Measurements from ENCODE around the gene TOP3A. TPM values are rescaled to one million over a fixed set of nuclear protein-coding genes. Genes with fewer than 3 reads are reported as not detected.

Gene TOP3A
- total RNA-seq, 1 donor from 2014 or later: 75.2 TPM

GRCh38 chr17:18281788-18282187 lies 33.0 kb downstream of the TOP3A start:
- DNase-seq (ENCODE audit: low spot score): no peak
- H3K27ac Mint-ChIP-seq: no peak overlapping the region
- peaks cover 42% of the 10 kb centered on the region for H3K36me3 Mint-ChIP-seq (ENCODE audit: low read depth)
- H3K4me1 Mint-ChIP-seq (ENCODE audit: low read depth): no peaks in the 10 kb centered on the region
- H3K9me3 Mint-ChIP-seq: no peaks in the 10 kb centered on the region
- intact Hi-C loops (cut with micrococcal nuclease): no loop called here
- H3K27me3 Mint-ChIP-seq (ENCODE audit: insufficient read depth): no peaks in the 10 kb centered on the region
- no peak overlapping the region for H3K4me3 Mint-ChIP-seq

DNA sequence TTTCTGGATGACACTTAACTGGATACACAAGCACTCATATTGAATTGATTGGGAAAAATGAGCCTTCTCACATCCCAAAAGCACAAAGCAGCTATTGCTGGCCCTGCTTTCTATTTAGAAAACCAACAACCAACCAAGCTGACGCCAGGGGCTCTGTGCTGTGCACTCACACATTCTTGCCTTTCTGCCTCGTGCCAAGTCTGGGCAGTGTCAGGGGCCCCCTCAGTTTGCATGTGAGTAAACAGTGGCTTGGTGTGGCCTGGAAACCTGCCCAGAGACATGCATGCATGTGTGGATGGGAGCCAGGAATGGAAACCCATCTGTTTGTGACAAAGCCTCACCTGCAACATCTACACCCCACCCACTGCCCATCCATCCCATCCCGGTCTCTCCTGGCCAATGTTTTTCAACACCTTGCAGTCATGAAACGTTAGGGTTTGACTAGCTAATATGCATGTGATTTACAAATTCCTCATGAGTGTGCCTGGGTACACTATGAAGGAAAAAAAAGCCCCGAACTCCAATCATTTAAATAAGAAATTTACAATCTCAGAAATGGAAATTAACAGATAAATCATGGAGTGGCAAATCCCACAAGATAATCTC lies 33.9 kb downstream of the TOP3A start:
- no peak overlapping the region for H3K4me3 Mint-ChIP-seq
- H3K27me3 Mint-ChIP-seq (ENCODE audit: insufficient read depth): no peaks in the 10 kb centered on the region
- no peak for DNase-seq (ENCODE audit: low spot score)
- peaks cover 43% of the 10 kb centered on the region for H3K36me3 Mint-ChIP-seq (ENCODE audit: low read depth)
- H3K27ac Mint-ChIP-seq: no peak overlapping the region
- no peaks in the 10 kb centered on the region for H3K9me3 Mint-ChIP-seq
- intact Hi-C loops (cut with micrococcal nuclease): no loop called here
- no peaks in the 10 kb centered on the region for H3K4me1 Mint-ChIP-seq (ENCODE audit: low read depth)

GRCh38 chr17:18280249-18280648 lies 34.5 kb downstream of the TOP3A start:
- H3K36me3 Mint-ChIP-seq (ENCODE audit: low read depth): peaks cover 37% of the 10 kb centered on the region
- no peaks in the 10 kb centered on the region for H3K4me1 Mint-ChIP-seq (ENCODE audit: low read depth)
- intact Hi-C loops (cut with micrococcal nuclease): no loop called here
- H3K27ac Mint-ChIP-seq: no peak overlapping the region
- no peak for DNase-seq (ENCODE audit: low spot score)
- no peak overlapping the region for H3K4me3 Mint-ChIP-seq
- no peaks in the 10 kb centered on the region for H3K9me3 Mint-ChIP-seq
- H3K27me3 Mint-ChIP-seq (ENCODE audit: insufficient read depth): no peaks in the 10 kb centered on the region

- Mint-ChIP-seq H3K4me1 (ENCODE audit: low read depth) (no peaks in the 10 kb centered on the region), H3K27me3 (ENCODE audit: insufficient read depth) (no peaks in the 10 kb centered on the region), H3K4me3 (no peak overlapping the region), H3K27ac (no peak overlapping the region), H3K9me3 (no peaks in the 10 kb centered on the region), H3K36me3 (ENCODE audit: low read depth) (peaks cover 30% of the 10 kb centered on the region)
- intact Hi-C loops (cut with micrococcal nuclease): no loop called here
- no peak for DNase-seq (ENCODE audit: low spot score)
Observed at GRCh38 chr17:18278867-18279266, 35.9 kb downstream of the TOP3A start.

GRCh38 chr17:18277076-18277475 lies 37.7 kb downstream of the TOP3A start:
- Mint-ChIP-seq H3K9me3 (no peaks in the 10 kb centered on the region), H3K4me3 (no peak overlapping the region), H3K4me1 (ENCODE audit: low read depth) (no peaks in the 10 kb centered on the region), H3K36me3 (ENCODE audit: low read depth) (peaks cover 23% of the 10 kb centered on the region), H3K27me3 (ENCODE audit: insufficient read depth) (no peaks in the 10 kb centered on the region), H3K27ac (no peak overlapping the region)
- intact Hi-C loops (cut with micrococcal nuclease): no loop called here
- DNase-seq (ENCODE audit: low spot score): no peak

DNA sequence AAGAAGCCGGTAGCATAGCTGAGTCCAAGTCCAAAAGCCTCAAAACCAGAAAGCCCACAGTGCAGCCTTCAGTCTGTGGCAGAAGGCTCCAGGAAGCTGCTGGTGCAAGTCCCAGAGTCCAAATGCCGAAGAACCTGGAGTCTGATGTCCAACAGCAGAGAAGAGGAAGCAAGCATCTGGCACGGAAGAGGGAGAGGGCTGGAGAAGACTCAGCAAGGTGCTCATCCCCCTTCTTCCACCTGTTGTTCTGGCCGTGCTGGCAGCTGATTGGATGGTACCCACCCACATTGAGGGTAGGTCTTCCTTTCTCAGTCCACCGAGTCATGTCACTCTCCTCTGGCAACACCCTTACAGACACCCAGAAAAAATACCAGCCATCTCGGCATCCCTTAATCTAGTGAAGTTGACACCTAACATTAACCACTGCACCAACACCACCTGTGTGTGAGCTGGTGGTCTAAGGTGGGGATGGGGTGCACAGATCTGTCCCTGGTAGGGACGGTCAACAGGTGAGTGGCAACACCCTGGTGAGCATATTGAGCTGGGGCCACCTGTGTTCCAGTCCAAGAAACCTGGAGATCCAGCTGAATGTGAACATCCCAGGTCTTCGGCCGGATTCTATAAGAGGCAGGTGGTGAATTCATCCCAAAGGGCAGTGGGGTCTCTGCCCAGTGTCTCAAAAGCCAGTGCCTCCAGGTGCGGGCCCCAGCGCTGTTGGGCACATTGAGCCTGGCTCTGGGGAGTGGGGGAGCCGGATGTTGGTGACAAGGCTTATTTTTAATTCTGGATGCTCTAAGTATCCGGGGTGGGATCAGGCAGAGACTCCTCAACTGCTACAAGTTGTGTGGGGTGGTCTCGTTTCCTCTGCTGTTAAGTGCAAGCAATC lies 44.5 kb downstream of the TOP3A start:
- H3K27me3 Mint-ChIP-seq (ENCODE audit: insufficient read depth): no peaks in the 10 kb centered on the region
- H3K36me3 Mint-ChIP-seq (ENCODE audit: low read depth): peaks cover 6% of the 10 kb centered on the region
- H3K27ac Mint-ChIP-seq: no peak overlapping the region
- intact Hi-C loops (cut with micrococcal nuclease): no loop called here
- no peak overlapping the region for H3K4me3 Mint-ChIP-seq
- no peak for DNase-seq (ENCODE audit: low spot score)
- H3K9me3 Mint-ChIP-seq: no peaks in the 10 kb centered on the region
- peaks cover 5% of the 10 kb centered on the region for H3K4me1 Mint-ChIP-seq (ENCODE audit: low read depth)

- Mint-ChIP-seq H3K4me3 (no peak overlapping the region), H3K36me3 (ENCODE audit: low read depth) (peaks cover 7% of the 10 kb centered on the region), H3K27me3 (ENCODE audit: insufficient read depth) (no peaks in the 10 kb centered on the region), H3K9me3 (no peaks in the 10 kb centered on the region), H3K4me1 (ENCODE audit: low read depth) (peaks cover 5% of the 10 kb centered on the region), H3K27ac (no peak overlapping the region)
- intact Hi-C loops (cut with micrococcal nuclease): no loop called here
- no peak for DNase-seq (ENCODE audit: low spot score)
Observed at GRCh38 chr17:18267927-18268711, 46.7 kb downstream of the TOP3A start.

- DNase-seq (ENCODE audit: low spot score): no peak
- H3K4me3 Mint-ChIP-seq: no peak overlapping the region
- H3K4me1 Mint-ChIP-seq (ENCODE audit: low read depth): peaks cover 5% of the 10 kb centered on the region
- H3K9me3 Mint-ChIP-seq: no peaks in the 10 kb centered on the region
- intact Hi-C loops (cut with micrococcal nuclease): no loop called here
- H3K36me3 Mint-ChIP-seq (ENCODE audit: low read depth): peaks cover 3% of the 10 kb centered on the region
- no peaks in the 10 kb centered on the region for H3K27me3 Mint-ChIP-seq (ENCODE audit: insufficient read depth)
- no peak overlapping the region for H3K27ac Mint-ChIP-seq
Observed at GRCh38 chr17:18267366-18267765, 47.4 kb downstream of the TOP3A start.

GRCh38 chr17:18263885-18264682 lies 50.7 kb downstream of the TOP3A start:
- Mint-ChIP-seq H3K4me1 (ENCODE audit: low read depth) (peaks cover 21% of the 10 kb centered on the region), H3K9me3 (no peaks in the 10 kb centered on the region), H3K4me3 (no peak overlapping the region), H3K27ac (no peak overlapping the region), H3K36me3 (ENCODE audit: low read depth) (peaks cover 3% of the 10 kb centered on the region), H3K27me3 (ENCODE audit: insufficient read depth) (no peaks in the 10 kb centered on the region)
- DNase-seq (ENCODE audit: low spot score): no peak
- intact Hi-C loops (cut with micrococcal nuclease): no loop called here

- no peak for DNase-seq (ENCODE audit: low spot score)
- Mint-ChIP-seq H3K27ac (no peak overlapping the region), H3K9me3 (no peaks in the 10 kb centered on the region), H3K36me3 (ENCODE audit: low read depth) (peaks cover 4% of the 10 kb centered on the region), H3K4me1 (ENCODE audit: low read depth) (peaks cover 20% of the 10 kb centered on the region), H3K27me3 (ENCODE audit: insufficient read depth) (no peaks in the 10 kb centered on the region), H3K4me3 (peak overlapping the region; percentile 47)
- intact Hi-C loops (cut with micrococcal nuclease): no loop called here
Observed at GRCh38 chr17:18262641-18263040, 52.2 kb downstream of the TOP3A start.

GRCh38 chr17:18262111-18262510 lies 52.7 kb downstream of the TOP3A start:
- no peaks in the 10 kb centered on the region for H3K27me3 Mint-ChIP-seq (ENCODE audit: insufficient read depth)
- intact Hi-C loops (cut with micrococcal nuclease): no loop called here

DNA sequence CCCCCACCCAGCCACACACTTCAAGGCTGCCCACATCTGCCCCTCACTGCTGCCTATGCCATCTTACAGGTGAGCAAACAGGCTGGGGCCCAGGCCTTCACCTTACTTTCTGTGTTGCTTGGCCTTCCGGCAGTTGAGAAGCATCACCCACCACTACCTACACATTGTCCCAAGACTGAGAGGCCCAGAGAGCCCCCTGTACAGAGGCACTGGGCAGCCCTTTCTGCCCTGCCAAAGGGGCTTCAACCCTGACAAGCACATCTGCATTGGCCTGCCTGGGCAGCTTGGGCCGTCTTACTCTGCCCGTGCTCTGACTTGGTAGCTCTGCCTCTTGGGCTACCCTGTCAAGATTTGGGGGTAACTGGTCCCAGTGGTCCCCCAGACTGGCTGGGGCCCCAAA lies 53.1 kb downstream of the TOP3A start:
- intact Hi-C loops (cut with micrococcal nuclease): loop anchor here (2.0 kb wide), 1 partner anchor 101 kb away; the partner anchor contains the start of gene SHMT1
- H3K27ac Mint-ChIP-seq: peak overlapping the region; percentile 76
- H3K4me1 Mint-ChIP-seq (ENCODE audit: low read depth): peaks cover 29% of the 10 kb centered on the region
- no peaks in the 10 kb centered on the region for H3K9me3 Mint-ChIP-seq
- H3K36me3 Mint-ChIP-seq (ENCODE audit: low read depth): peaks cover 9% of the 10 kb centered on the region
- no peak for DNase-seq (ENCODE audit: low spot score)
- H3K27me3 Mint-ChIP-seq (ENCODE audit: insufficient read depth): no peaks in the 10 kb centered on the region
- peak overlapping the region; percentile 82 for H3K4me3 Mint-ChIP-seq

More at GRCh38 chr17:18262111-18262510, 52.7 kb downstream of the TOP3A start:
- Mint-ChIP-seq H3K4me1 (ENCODE audit: low read depth) (peaks cover 24% of the 10 kb centered on the region), H3K27ac (no peak overlapping the region), H3K9me3 (no peaks in the 10 kb centered on the region), H3K36me3 (ENCODE audit: low read depth) (peaks cover 7% of the 10 kb centered on the region), H3K4me3 (peak overlapping the region; percentile 82)
- DNase-seq (ENCODE audit: low spot score): no peak
